OCI-LY1 (cell line): Measurements from ENCODE around the gene CPM.

Experiments used
- H2AFZ ChIP-seq: fragments of 200-600 bp; sonication (generic), shearing (Covaris generic); 2 replicates; pipeline ENCODE4 v1.6.0; 2014; ENCODE audit warnings: antibody characterized with exemption, mild to moderate bottlenecking, low read length
- H3F3A ChIP-seq: fragments of 200-600 bp; sonication (generic), shearing (Covaris generic); 2 replicates; pipeline ENCODE4 v1.6.0; 2014; ENCODE audit warnings: mild to moderate bottlenecking, antibody characterized with exemption, low read length, moderate library complexity; ENCODE audit not compliant: insufficient read depth
- H3K27ac ChIP-seq: fragments of 200-600 bp; sonication (generic); 2 replicates; pipeline ENCODE4 v1.5.1; 2014; ENCODE audit warnings: low read length, mixed run types, mild to moderate bottlenecking, low read depth; ENCODE audit not compliant: poor library complexity, severe bottlenecking
- H3K27me3 ChIP-seq: fragments of 200-600 bp; sonication (generic); 2 replicates; pipeline ENCODE4 v1.6.0; 2014; ENCODE audit warnings: antibody characterized with exemption, mild to moderate bottlenecking, low read length, moderate library complexity; ENCODE audit not compliant: insufficient read depth
- H3K36me3 ChIP-seq: fragments of 200-600 bp; sonication (generic); 2 replicates; pipeline ENCODE4 v1.6.1; 2014; ENCODE audit warnings: mild to moderate bottlenecking, antibody characterized with exemption, low read length, moderate library complexity, mixed read lengths; ENCODE audit not compliant: insufficient read depth
- H3K4me1 ChIP-seq: fragments of 200-600 bp; sonication (generic); 2 replicates; pipeline ENCODE4 v1.5.1; 2014; ENCODE audit warnings: mild to moderate bottlenecking, low read length, moderate library complexity; ENCODE audit not compliant: insufficient read depth, severe bottlenecking
- H3K4me2 ChIP-seq: fragments of 200-600 bp; sonication (generic), shearing (Covaris generic); 2 replicates; pipeline ENCODE4 v1.6.1; 2014; ENCODE audit warnings: low read length
- H3K4me3 ChIP-seq: fragments of 200-600 bp; sonication (generic); 2 replicates; pipeline ENCODE4 v1.5.1; 2014; ENCODE audit warnings: low read length, low read depth, mild to moderate bottlenecking, mixed read lengths; ENCODE audit not compliant: poor library complexity, severe bottlenecking
- H3K79me2 ChIP-seq: fragments of 200-600 bp; shearing (Covaris generic); 2 replicates; pipeline ENCODE4 v1.6.1; 2016; ENCODE audit warnings: mixed run types, low read length, mixed read lengths; ENCODE audit not compliant: insufficient read depth
- H3K9ac ChIP-seq: fragments of 200-600 bp; sonication (generic), shearing (Covaris generic); 2 replicates; pipeline ENCODE4 v1.6.1; 2014; ENCODE audit warnings: mild to moderate bottlenecking, low read length, mixed read lengths
- H3K9me2 ChIP-seq: fragments of 200-600 bp; sonication (generic), shearing (Covaris generic); 2 replicates; pipeline ENCODE4 v1.6.1; 2014; ENCODE audit warnings: low read depth, mild to moderate bottlenecking, low read length, mixed read lengths
- H3K9me3 ChIP-seq: fragments of 200-600 bp; shearing (Covaris generic); 2 replicates; pipeline ENCODE4 v1.6.1; 2014; ENCODE audit warnings: low read length, mixed read lengths
- H4K20me1 ChIP-seq: fragments of 200-600 bp; sonication (generic), shearing (Covaris generic); 2 replicates; pipeline ENCODE4 v1.6.0; 2016; ENCODE audit warnings: mild to moderate bottlenecking, low read length; ENCODE audit not compliant: insufficient read depth
- EZH2 ChIP-seq: fragments of 200-600 bp; sonication (generic), shearing (Covaris generic); IDR thresholded peaks from 2 replicates; pipeline ENCODE4 v1.8.0; 2017; ENCODE audit warnings: borderline replicate concordance, mixed run types, mild to moderate bottlenecking, antibody characterized with exemption, low read length, moderate library complexity, mixed read lengths
- TF ChIP-seq, protein P1 (sequence below): fragments of 200-600 bp; sonication (generic), shearing (Covaris generic); IDR thresholded peaks from 2 replicates; pipeline ENCODE4 v1.5.1; 2017; ENCODE audit warnings: mild to moderate bottlenecking, antibody characterized with exemption, low read length, moderate library complexity, mixed read lengths

CPM gene

DNA sequence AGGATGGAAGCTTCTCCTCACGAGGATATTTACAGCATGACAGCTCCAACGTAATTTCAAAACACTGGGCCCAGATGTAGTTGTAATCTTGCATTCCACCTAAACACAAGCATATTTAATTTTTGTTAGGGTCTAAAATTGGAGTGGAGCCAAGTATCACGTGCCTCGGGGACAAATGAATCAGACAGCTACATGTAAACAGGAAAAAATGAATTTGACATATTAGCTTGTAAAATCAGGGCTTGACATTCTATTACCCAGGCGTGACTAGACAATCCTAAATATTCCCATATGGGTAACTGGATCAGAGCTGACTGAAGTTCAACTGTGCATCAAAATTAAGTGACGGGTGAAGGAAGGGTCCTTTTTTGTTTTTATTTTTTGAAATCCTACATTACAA, 66.0 kb downstream of the CPM start:
- Histone ChIP-seq H3K36me3 (no peaks in the 10 kb centered on the region), H3K27me3 (no peaks in the 10 kb centered on the region), H3K27ac (no peak overlapping the region), H3K9ac (no peak overlapping the region), H3K4me3 (no peak overlapping the region), H3K4me1 (peaks cover 8% of the 10 kb centered on the region), H4K20me1 (no peaks in the 10 kb centered on the region), H3K9me3 (no peaks in the 10 kb centered on the region), H2AFZ (no peak overlapping the region), H3K4me2 (no peak overlapping the region), H3K79me2 (no peaks in the 10 kb centered on the region), H3F3A (no peaks in the 10 kb centered on the region), H3K9me2 (no peaks in the 10 kb centered on the region)
- no peak for TF ChIP-seq EZH2
- TF ChIP-seq, protein P1, sequence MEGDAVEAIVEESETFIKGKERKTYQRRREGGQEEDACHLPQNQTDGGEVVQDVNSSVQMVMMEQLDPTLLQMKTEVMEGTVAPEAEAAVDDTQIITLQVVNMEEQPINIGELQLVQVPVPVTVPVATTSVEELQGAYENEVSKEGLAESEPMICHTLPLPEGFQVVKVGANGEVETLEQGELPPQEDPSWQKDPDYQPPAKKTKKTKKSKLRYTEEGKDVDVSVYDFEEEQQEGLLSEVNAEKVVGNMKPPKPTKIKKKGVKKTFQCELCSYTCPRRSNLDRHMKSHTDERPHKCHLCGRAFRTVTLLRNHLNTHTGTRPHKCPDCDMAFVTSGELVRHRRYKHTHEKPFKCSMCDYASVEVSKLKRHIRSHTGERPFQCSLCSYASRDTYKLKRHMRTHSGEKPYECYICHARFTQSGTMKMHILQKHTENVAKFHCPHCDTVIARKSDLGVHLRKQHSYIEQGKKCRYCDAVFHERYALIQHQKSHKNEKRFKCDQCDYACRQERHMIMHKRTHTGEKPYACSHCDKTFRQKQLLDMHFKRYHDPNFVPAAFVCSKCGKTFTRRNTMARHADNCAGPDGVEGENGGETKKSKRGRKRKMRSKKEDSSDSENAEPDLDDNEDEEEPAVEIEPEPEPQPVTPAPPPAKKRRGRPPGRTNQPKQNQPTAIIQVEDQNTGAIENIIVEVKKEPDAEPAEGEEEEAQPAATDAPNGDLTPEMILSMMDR = no peak

DNA sequence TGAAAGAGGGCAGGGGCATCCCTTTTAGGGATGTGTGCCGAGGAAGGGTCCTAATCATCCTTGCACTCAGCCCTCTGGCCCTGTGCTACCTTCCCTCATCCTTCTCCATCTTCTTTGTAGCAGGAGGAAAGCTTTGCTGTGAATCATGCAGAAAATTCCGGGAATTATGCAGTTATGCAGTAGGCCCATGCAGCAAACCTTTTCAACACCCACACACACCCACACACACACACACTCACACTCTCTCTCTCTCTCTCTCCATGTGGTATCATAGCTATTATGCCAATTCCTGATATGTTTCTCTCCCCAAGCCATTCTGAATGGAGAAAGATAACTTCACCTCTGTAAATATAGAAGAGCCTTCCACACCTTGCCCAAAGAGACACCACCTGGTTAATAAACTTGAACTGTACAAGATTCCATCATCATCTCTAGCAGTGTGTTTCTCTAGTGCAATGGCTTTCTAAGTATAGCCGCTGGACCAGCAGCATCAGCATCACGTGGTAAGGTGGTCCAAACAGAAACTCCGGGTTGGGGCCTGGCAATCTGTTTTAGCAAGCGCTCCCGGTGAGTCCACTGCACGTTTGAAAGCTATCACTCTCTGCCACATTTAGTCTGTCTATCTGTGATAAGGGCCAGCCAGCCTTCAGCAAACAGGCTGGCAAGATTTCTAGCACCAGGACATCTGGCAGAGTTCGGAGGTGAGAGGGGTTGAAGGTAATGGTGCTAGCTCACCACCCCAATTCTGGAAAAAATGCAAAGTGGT, 67.4 kb downstream of the CPM start:
- no peak for TF ChIP-seq EZH2
- TF ChIP-seq, protein P1 = no peak
- H3K27me3 ChIP-seq = no peaks in the 10 kb centered on the region
- H4K20me1 ChIP-seq = no peaks in the 10 kb centered on the region
- H3K27ac ChIP-seq = no peak overlapping the region
- no peaks in the 10 kb centered on the region for H3K79me2 ChIP-seq
- no peaks in the 10 kb centered on the region for H3K4me1 ChIP-seq
- no peak overlapping the region for H3K4me2 ChIP-seq
- H3K9ac ChIP-seq = no peak overlapping the region
- no peak overlapping the region for H2AFZ ChIP-seq
- H3K4me3 ChIP-seq = no peak overlapping the region
- no peaks in the 10 kb centered on the region for H3K9me3 ChIP-seq
- no peaks in the 10 kb centered on the region for H3K9me2 ChIP-seq
- H3F3A ChIP-seq = no peaks in the 10 kb centered on the region
- H3K36me3 ChIP-seq = no peaks in the 10 kb centered on the region

DNA sequence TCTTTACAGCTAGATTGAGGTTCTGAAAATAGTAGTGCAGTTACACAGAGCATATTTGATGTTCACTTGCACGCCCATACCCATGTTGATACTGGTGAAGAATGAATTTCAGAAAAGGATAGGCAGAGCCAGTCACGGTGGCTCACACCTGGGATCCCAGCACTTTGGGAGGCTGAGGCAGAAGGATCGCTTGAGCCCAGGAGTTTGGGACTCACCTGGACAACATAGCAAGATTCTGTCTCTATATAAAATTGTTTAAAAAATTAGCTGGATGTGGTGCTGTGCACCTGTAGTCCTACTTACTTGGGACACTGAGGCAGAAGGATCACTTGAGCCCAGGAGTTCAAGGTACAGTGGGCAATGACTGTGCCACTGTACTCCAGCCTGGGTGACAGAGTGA, 68.4 kb downstream of the CPM start:
- TF ChIP-seq, protein P1 = no peak
- TF ChIP-seq EZH2 = no peak
- no peak overlapping the region for H3K4me3 ChIP-seq
- H3K4me1 ChIP-seq = no peaks in the 10 kb centered on the region
- no peak overlapping the region for H3K4me2 ChIP-seq
- H2AFZ ChIP-seq = no peak overlapping the region
- H3K9ac ChIP-seq = no peak overlapping the region
- no peak overlapping the region for H3K27ac ChIP-seq
- H3K9me3 ChIP-seq = no peaks in the 10 kb centered on the region
- H4K20me1 ChIP-seq = no peaks in the 10 kb centered on the region
- no peaks in the 10 kb centered on the region for H3K79me2 ChIP-seq
- no peaks in the 10 kb centered on the region for H3K9me2 ChIP-seq
- H3K27me3 ChIP-seq = no peaks in the 10 kb centered on the region
- H3K36me3 ChIP-seq = no peaks in the 10 kb centered on the region
- no peaks in the 10 kb centered on the region for H3F3A ChIP-seq
